Bone marrow (tissue), 2 donors: ENCODE results near the gene ZNF416.
A peak's percentile ranks its signal among the peaks of the same experiment; 100 is the strongest.

Source experiments
- DNase-seq, 2 donors: peaks; one replicate each; lab custom pipeline; 2025; lab: John Stamatoyannopoulos, UW

The ZNF416 gene

DNA sequence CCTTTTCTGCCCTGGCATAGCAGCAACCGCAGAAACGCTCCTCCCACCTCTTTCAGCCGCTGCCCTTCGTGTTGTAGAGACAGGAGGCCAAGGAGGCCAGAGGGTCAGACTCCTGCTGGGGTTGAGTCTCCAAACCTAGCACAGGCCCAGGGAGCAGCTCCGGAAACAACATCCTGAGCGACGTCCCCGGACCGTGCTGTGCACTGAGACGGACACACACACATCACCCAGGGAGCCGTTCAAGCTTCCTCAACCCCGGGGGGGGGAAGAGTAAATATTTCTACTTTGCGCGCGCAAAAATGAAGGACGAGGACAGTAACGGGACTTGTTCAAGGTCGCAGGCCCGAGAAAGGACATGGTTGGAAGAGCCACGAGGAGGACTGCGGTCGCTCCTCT lies 19.7 kb downstream of the ZNF416 start:
- no peak for DNase-seq

DNA sequence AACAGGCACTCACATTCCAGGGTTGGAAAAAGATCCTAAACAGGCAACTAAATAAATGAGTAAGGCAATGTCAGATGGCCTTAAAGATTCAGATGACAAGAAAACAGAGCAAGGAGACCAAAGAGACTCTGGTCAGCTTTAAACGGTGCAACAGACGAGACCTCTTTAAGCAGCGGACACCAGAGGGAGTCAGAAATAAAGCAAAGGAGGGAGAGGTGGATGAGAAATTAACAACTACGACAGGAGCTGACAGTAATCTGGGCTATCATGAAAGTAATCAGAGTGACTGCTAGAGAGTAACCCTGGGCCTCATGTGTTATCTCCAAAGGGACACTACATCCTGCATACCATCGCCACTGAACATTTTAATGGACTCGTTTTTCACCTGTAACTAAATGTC lies 20.2 kb downstream of the ZNF416 start:
- no peak for DNase-seq

DNA sequence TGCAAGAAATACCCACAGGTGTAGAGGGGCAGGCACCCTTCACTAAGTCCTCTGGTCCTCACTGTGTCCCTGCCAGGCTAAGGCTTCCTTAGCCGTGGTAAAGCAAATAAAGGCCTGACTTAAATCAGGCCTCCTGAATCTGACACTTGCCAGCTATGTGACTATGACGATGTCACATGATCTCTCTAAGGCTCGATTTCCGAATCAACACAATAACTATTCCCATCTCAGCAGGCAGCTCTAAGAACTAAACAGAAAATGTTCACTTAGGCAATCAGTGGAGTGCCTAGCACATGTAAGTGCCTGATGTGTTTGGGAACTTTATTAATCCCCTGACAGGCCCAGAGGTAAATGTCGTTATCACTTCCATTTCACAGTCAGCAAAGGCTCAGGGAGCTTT lies 21.1 kb downstream of the ZNF416 start:
- DNase-seq = no peak

GRCh38 chr19:57552432-57552831 lies 26.3 kb downstream of the ZNF416 start:
- no peak for DNase-seq

GRCh38 chr19:57546513-57546912 lies 32.2 kb downstream of the ZNF416 start:
- no peak for DNase-seq

GRCh38 chr19:57537953-57538547 lies 40.7 kb downstream of the ZNF416 start:
- DNase-seq = no peak

DNA sequence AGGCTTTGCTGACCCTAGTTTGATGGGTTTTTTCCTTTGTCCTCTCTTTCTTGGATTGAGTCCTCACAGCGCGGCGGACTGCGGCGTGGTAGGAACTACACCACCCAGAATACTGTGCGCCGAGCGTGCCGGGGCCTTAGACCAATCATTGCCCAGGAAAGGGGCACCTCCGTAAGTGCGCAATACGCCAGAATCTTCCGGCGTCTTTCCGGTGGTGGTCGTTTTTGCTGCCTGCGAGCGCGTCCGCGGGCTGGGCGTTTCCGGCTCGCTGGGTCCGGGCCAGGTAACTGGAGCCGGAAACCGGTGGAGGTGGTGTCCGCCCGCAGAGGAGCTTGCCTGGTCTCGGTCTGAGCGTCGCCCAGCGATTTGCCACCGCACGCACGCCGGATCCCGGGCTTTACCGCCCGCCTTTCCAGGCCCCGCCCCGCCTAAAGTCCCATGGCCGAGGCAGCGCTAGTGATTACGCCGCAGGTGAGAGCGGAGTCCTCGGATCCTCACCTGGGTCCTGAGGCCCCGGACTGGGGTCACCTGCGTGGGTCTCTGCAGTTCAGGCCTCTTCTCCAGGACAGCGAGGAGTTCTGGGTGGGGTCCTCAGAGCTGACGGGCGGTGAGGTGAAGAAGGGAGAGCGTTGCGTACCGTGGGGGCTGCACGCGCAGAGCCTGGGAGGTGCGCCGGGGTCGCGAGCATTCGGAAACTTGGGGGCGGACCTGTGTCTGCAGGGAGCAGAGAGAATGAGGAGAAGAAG lies 51.4 kb downstream of the ZNF416 start, which contains the start of gene ZNF549:
ZNF549 (plus strand) TSS at position 221 of the 746 bp plus-strand sequence; CDS start at position 439, 218 bp downstream.
- peak; percentile 43 to 68 for DNase-seq
